HepG2 (cell line): ENCODE measurements around the gene RABEP2. TPM values are rescaled to one million over a fixed set of nuclear protein-coding genes. Genes with fewer than 3 reads are reported as not detected.

Experiments used
- EED ChIP-seq: sonication (generic); formaldehyde crosslinking; IDR thresholded peaks from 2 replicates; pipeline ENCODE4 v1.5.0; 2020; ENCODE audit warnings: mild to moderate bottlenecking, missing genetic modification reagents
- HHEX ChIP-seq: IDR thresholded peaks from 2 replicates; pipeline ENCODE4 v1.6.1; 2016; ENCODE audit warnings: control low read depth
- MYC ChIP-seq: sonication (generic); formaldehyde crosslinking; IDR thresholded peaks from 2 replicates; pipeline ENCODE4 v1.9.0; 2021; ENCODE audit warnings: missing genetic modification reagents, borderline replicate concordance
- NFATC3 ChIP-seq: sonication (generic); formaldehyde crosslinking; IDR thresholded peaks from 2 replicates; pipeline ENCODE4 v1.5.1; 2020; ENCODE audit warnings: mild to moderate bottlenecking, missing genetic modification reagents
- NR2F2 ChIP-seq: IDR thresholded peaks from 2 replicates; pipeline ENCODE4 v1.6.1; 2012; ENCODE audit warnings: low read depth, inconsistent platforms, borderline replicate concordance
- SIN3A ChIP-seq: IDR thresholded peaks from 2 replicates; pipeline ENCODE4 v1.6.1; 2011; ENCODE audit warnings: low read depth, mild to moderate bottlenecking, control low read depth, low read length, borderline replicate concordance
- SNAPC4 ChIP-seq: sonication (generic); formaldehyde crosslinking; IDR thresholded peaks from 2 replicates; pipeline ENCODE4 v1.4.0; 2020; ENCODE audit warnings: mild to moderate bottlenecking, missing genetic modification reagents
- YEATS2 ChIP-seq: sonication (generic); formaldehyde crosslinking; IDR thresholded peaks from 2 replicates; pipeline ENCODE4 v1.4.0; 2020; ENCODE audit warnings: missing genetic modification reagents, borderline replicate concordance
- ZBTB40 ChIP-seq, 2 experiments: fragments of 450-650 bp in 1 of 2; sonication (generic) in 1 of 2; formaldehyde crosslinking in 1 of 2; IDR thresholded peaks; 2 replicates each; pipeline versions ENCODE4 v1.6.1 to v1.8.0; 2016 to 2022; ENCODE audit warnings: antibody characterized with exemption in 1 of 2, mild to moderate bottlenecking in 1 of 2, missing genetic modification reagents in 1 of 2
- ZBTB42 ChIP-seq: sonication (generic); formaldehyde crosslinking; IDR thresholded peaks from 2 replicates; pipeline ENCODE4 v1.5.0; 2020; ENCODE audit warnings: mild to moderate bottlenecking, missing genetic modification reagents
- ZBTB7A ChIP-seq: sonication (generic); formaldehyde crosslinking; IDR thresholded peaks from 2 replicates; pipeline ENCODE4 v1.8.0; 2022; ENCODE audit warnings: mild to moderate bottlenecking, missing genetic modification reagents
- ZFY ChIP-seq: sonication (generic); formaldehyde crosslinking; IDR thresholded peaks from 2 replicates; pipeline ENCODE4 v1.4.0; 2020; ENCODE audit warnings: missing genetic modification reagents
- ZSCAN9 ChIP-seq: IDR thresholded peaks from 2 replicates; pipeline ENCODE4 v1.6.1; 2016; ENCODE audit warnings: borderline replicate concordance
- polyA plus RNA-seq, 8 experiments: library from polyadenylated mRNA; depleted of rRNA in 3 of 8; stranded (reverse) in 7 of 8; unstranded in 1 of 8; fragments of >200 nt; fragmentation: Illumina TruSeq in 4 of 8; extraction: Trizol in 4 of 8; gene quantifications; 2 replicates each; pipeline versions ENCODE4 v1.2.1 to v1.2.3, GENCODE V29; 2011 to 2016; ENCODE audit warnings: low read depth in 4 of 8, missing spikeins in 1 of 8, mixed read lengths in 1 of 8; ENCODE audit not compliant: insufficient read depth in 1 of 8
- total RNA-seq, 5 experiments: library from RNA; depleted of rRNA; stranded (reverse); fragments of >200 nt; fragmentation: Illumina TruSeq; extraction: Trizol; gene quantifications; 2 replicates each; pipeline ENCODE4 v1.2.3, GENCODE V29; 2016; ENCODE audit warnings: low read depth in 1 of 5
- TF ChIP-seq, protein P1 (sequence below): sonication (generic); IDR thresholded peaks from 2 replicates; pipeline ENCODE4 v1.6.1; 2016; ENCODE audit warnings: low read depth, borderline replicate concordance

The RABEP2 gene
- total and polyA plus RNA-seq, 2 of the 13 experiments (the other 11 are each of a cell fraction or from before 2014, with no cell fraction given), result 10.8 to 18.4 TPM

DNA sequence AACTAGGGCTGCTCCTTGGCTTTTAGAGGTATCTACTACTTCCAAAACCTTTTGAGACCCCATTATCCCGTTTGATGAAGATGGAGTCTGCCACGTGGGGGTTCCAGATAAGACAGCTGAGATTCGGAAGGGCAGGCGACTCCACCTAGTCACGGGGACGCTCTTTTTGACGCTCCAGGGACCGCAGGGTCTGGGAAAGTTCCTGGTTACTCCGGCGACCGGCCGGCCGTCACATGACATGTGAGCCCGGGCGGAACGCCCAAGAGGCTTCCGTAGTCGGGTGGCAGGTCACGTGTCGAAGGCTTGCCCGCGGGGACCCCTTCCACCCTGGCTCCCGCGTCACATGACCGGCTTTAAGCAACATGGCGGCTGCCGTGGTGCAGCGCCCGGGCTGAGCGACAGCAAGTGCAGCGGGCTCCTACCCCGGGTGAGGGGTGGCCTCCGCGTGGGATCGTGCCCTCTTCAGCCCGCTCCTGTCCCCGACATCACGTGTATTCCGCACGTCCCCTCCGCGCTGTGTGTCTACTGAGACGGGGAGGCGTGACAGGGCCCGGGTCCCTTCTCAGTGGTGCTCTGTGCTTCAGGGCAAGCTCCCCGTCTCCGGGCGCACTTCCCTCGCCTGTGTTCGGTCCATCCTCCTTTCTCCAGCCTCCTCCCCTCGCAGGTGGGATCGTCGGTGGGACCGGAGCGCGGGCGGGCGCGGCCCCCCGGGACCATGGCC is 49.6 kb upstream of the RABEP2 start, which contains the start of gene SPNS1 (continued):
- TF ChIP-seq SNAPC4 (peak; percentile 95), MYC (CRISPR knock-in tag) (peak; percentile 93), ZBTB40 (IDR thresholded peaks at IDR 0.05) (no peak), ZBTB40 (CRISPR knock-in tag; IDR thresholded peaks at IDR 0.05) (peak; percentile 87), ZFY (CRISPR knock-in tag) (peak; percentile 95), YEATS2 (peak; percentile 99), NFATC3 (peak; percentile 47; the same call in 1 of the 2 replicates), NR2F2 (peak; percentile 32; the same call in 1 of the 2 replicates), SIN3A (peak; percentile 96), ZBTB42 (peak; percentile 15; the same call in 1 of the 2 replicates), ZSCAN9 (peak; percentile 81; the same call in 1 of the 2 replicates), ZBTB7A (CRISPR knock-in tag) (peak; percentile 78; the same call in 1 of the 2 replicates), EED (CRISPR knock-in tag) (peak; percentile 80; the same call in 1 of the 2 replicates), HHEX (CRISPR knock-in tag) (no peak)
- TF ChIP-seq, protein P1, sequence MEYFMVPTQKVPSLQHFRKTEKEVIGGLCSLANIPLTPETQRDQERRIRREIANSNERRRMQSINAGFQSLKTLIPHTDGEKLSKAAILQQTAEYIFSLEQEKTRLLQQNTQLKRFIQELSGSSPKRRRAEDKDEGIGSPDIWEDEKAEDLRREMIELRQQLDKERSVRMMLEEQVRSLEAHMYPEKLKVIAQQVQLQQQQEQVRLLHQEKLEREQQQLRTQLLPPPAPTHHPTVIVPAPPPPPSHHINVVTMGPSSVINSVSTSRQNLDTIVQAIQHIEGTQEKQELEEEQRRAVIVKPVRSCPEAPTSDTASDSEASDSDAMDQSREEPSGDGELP, result peak; percentile 92; the same call in 1 of the 2 replicates
